ENCODE results near the gene XRCC1. TPM values are rescaled to one million over a fixed set of nuclear protein-coding genes. Genes with fewer than 3 reads are reported as not detected.
A peak's percentile ranks its signal among the peaks of the same experiment; 100 is the strongest.
"Not testable (repeated sequence)": the region's sequence is repeated elsewhere in the genome, so short reads cannot be mapped to it uniquely, and the experiment has no call there.

The XRCC1 gene
- total RNA-seq, 1 donor = 43.4 TPM

DNA sequence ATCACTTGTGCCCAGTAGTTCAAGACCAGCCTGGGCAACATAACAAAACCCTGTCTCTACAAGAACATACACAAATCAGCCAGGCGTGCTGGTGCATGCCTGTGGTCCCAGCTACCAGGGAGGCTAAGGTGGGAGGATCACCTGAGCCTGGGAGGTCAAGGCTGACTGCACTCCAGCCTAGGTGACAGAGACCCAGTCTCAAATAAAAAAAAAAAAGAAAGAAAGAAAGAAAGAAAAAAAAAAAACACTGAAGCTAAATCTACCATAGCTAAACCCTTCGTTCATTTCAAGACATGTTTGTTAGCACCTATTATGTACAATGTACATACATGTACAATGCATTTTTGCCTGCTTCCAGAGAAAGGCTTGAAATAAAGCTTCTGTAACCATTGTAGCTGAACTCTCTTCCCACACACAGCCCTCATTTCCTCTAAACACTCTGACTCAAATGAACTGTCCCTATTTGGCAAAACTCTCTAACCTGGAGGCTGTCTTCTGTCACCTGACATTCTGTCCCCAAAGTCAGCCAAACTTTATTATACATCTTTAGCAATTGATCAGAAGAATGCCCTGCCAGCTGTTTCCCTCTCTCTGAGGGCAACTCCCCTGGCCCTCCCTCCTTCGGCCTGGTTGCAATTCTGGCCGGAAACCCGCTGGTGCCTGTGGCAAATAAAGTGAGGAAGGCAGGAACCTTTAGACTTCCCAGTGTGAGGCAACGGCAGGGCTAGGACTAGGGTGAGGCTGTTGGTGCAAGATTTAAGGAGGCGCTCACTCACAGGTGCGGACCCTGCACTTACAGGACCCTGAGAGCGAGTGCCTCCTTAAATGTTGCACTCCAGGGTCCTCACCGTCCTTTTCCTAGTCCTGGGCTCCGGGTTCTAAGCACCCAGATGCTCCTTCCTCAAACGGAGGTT is 50.1 kb downstream of the XRCC1 start:
- DNase-seq (ENCODE audit: low read depth in 2 of 3, low spot score in 2 of 3) = peak in 2 of 3 donors; percentile 62 to 71

DNA sequence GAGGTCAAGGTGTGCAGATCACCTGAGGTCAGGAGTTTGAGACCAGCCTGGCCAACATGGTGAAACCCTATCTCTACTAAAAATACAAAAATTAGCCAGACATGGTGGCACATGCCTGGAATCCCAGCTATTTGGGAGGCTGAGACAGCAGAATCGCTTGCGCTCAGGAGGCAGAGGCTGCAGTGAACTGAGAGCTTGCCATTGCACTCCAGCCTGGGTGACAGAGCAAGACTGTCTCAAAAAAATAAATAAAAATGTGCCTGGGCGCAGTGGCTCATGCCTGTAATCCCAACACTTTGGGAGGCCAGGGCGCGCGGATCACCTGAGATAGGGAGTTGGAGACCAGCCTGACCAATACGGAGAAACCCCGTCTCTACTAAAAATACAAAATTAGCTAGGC is 51.6 kb downstream of the XRCC1 start:
- DNase-seq (ENCODE audit: low read depth in 2 of 3, low spot score in 2 of 3) = not testable (repeated sequence)

DNA sequence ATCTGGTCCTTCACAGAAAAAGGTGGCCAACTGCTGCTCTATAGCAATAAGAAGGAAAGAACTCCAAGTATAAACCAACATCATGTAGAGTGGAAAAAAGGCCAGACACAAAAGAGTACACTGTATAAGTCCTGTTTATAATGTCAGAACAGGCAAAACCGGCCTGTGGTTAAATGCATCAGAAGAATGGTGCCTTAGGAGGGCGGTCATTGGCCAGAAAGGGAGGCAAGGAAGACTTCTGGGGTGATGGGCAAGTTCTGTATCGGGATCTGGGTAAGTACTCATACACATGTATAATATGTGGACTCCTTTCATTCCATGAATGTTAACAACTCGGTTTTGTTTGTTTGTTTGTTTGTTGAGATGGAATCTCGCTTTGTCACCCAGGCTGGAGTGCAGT is 52.4 kb downstream of the XRCC1 start:
- no peak for DNase-seq (ENCODE audit: low read depth in 2 of 3, low spot score in 2 of 3)

DNA sequence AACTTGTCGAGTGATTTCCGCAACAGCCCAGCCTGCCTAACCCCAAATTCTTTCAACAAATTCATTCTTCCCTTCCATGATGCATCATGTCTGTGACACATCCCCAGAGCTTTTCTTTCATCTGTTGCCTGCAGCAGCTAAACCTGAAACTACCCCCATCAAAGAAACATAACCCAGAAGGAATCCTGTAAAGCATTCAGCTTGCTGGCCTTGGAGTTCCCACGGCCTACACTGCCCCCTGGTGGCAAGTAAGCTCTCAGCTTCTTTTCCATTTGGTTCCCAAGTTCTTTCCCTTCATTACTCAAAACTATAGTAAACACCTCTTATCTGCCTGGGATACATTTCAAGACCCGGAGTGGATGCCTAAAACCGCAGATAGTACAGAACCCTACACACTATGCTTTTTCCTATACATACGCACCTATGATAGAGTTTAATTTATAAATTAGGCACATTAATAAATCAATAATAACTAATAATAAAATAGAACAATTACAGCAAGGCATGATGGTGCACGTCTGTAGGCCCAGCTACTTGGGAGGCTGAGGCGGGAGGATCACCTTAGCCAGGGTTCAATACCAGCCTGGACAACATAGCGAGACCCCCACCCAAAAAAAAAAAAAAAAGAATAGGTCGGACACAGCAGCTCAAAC is 55.8 kb downstream of the XRCC1 start:
- peak; percentile 75 to 85 (median 79) for DNase-seq (ENCODE audit: low read depth in 2 of 3, low spot score in 2 of 3)

DNA sequence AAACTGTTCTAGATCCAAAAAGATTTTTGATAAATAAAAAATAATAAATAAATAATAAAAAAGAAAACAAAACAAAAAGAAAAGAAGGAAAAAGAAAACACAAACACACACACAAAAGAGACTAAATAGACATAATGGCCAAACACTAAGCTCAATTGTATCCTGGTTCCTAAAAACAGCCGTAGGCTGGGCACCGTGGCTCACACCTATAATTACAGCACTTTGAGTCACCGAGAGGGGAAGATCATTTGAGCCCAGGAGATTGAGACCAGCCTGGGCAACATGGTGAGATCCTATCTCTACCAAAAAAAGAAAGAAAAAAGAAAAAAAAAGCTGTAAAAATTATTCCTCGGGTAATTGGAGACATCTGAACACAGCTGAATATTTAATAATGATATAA is 57.3 kb downstream of the XRCC1 start:
- no peak for DNase-seq (ENCODE audit: low read depth in 2 of 3, low spot score in 2 of 3)

DNA sequence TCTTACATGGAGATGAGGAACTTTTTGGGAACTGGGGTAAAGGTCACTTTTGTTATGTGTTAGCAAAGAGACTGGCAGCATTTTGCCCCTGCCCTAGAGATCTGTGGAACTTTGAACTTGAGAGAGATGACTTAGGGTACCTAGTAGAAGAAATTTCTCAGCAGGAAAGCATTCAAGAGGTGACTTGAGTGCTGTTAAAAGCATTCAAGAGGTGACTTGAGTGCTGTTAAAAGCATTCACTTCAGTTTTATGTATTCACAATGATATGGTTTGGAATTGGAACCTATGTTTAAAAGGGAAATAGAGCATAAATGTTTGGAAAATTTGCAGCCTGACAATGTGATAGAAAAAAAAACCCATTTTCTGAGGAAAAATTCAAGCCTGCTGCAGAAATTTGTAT is 62.9 kb downstream of the XRCC1 start:
- DNase-seq (ENCODE audit: low read depth in 2 of 3, low spot score in 2 of 3) = not testable (repeated sequence)

DNA sequence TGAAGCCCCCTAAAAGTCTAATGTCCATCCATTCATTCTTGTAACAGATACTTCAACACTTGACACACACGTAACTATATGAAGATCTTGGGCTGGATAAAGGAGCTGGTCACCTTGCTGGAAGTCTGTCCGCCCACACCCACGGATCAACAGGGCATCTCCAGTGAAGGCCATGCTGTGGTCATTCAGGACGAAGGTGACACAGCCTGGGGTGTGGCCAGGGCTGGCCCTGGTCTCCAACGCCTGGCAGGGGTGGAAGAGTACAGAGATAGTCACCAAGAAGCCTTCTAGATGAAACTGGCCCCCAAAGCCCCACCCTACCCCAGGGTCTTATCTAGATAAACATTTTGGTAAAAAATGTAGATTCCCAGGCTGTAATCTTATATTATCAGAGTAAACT is 64.0 kb downstream of the XRCC1 start:
- no peak for DNase-seq (ENCODE audit: low read depth in 2 of 3, low spot score in 2 of 3)

DNA sequence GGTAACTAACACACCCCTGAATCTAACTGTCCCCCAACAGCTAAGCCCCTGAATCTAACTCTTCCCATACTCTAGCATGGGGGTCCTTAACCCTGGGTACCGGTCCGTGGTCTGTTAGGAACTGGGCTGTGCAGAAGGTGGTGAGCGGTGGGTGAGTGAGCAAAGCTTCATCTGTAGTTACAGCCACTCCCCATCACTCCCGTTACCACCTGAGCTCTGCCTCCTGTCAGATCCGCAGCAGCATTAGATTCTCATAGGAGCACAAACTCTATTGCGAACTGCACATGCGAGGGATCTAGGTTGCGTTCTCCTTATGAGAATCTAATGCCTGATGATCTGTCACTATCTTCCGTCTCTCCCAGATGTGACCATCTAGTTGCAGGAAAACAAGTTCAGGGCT is 64.6 kb downstream of the XRCC1 start:
- DNase-seq (ENCODE audit: low read depth in 2 of 3, low spot score in 2 of 3) = no peak

DNA sequence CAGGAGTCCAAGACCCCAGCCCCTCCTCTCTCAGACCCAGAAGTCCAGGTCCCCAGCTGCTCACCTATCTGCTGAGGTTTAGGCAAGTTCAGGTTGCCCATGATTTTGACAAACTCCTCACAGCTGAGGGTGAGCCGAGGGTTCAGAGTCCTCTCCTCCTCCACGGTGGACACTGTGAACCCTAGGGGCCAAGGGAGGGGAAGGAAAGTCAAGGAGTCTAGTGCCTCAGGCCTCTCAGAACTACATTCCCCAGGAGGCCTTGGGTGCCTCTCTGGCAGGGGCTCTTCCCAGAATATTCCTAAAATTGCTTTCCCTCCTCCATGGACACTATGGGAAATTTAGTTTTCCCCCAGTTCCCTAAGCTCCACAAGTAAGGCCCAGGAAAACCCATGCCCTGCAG is 67.4 kb downstream of the XRCC1 start:
- no peak for DNase-seq (ENCODE audit: low read depth in 2 of 3, low spot score in 2 of 3)

DNA sequence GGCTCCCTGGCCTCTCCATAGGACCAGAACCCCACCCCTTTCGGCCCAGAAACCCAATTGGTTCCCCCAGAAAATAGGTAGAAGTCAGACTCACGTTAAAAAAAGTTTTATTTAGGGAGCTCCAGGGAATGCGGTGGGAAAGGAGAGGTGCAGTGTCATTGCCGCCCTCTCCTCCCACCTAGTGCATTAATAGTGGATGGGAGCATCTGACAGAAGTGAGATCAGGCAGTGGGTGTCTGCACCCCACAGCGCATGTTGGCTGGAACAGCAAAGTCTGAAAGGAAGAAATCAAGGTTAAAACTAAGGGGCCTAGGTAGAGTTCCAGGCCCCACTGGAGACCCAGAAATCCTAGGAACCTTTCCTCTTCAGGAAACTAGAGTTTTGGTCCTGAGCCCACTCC is 68.7 kb downstream of the XRCC1 start:
- no peak for DNase-seq (ENCODE audit: low read depth in 2 of 3, low spot score in 2 of 3)

DNA sequence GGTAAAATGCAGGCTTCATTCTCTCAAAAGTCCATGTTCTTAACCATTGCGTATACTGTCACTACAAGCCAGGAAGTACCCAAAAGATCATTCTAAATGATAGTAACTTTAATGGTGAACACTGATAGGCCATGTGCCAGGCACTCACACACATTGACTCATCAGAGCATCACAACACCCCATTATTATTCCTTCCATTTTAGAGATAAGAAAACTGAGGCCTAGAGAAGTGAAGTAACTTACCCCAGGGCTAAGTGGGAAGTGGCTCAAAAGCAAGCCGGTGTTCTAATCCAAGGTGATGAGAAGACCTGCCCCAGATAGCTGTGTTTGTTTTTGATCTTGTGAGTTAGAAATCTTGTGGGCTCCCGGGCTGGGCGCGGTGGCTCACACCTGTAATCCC is 69.4 kb downstream of the XRCC1 start:
- DNase-seq (ENCODE audit: low read depth in 2 of 3, low spot score in 2 of 3) = no peak

DNA sequence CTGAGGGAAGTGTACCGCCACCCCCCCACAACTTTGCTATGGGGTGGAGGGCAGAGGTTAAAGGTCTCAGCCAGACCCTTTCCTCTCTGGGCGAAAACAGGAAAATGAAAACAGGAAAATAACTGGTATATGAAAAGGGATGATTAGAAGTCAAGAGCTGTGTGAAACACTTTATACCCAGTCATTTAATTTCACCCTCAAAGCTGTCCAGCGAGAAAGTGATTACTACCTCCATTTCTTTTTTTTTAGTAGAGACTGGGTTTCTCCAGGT is 70.2 kb downstream of the XRCC1 start:
- DNase-seq (ENCODE audit: low read depth in 2 of 3, low spot score in 2 of 3) = no peak

DNA sequence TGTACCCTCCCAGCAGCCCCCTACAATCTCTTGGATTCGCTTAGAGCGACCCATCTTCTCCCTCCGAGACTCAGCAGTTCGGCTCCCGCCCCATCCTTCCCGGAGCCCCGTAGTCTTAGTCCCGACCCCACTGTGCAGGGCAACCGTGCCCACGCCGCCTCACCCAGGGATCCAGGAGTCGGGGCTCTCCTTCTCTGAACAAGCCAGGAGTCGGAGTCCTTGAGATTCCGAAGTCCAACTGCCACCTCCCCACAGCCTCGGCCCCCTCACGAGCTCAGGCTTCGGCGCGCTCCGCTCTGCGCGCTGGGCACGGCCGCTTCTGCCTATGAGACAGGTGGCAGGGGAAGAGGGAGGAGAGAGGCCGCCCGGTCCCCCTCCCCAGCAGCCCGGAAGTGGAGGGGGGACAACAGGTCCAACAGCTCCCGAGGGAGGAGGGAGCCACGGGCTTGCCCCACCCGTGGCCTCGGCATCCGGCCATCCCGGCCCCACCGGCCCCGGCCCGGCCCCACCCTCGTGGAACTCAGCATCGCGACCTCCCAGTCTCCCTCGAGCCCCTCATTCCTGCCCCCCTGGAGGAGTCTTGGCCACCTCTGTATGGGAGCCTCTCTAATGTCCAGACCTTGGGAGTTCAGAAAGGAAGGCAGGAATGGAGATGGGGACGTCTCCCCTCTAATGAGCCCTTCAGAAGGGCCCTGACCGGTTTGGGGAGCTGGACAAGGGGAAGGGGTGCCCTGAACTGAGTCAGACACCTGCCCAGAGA is 70.7 kb downstream of the XRCC1 start, which contains the start of gene PHLDB3:
TSS of gene PHLDB3 (minus strand) at position 321 of the 760 bp plus-strand sequence. CDS start 628 bp downstream, outside the sequence.
- no peak for DNase-seq (ENCODE audit: low read depth in 2 of 3, low spot score in 2 of 3)

DNA sequence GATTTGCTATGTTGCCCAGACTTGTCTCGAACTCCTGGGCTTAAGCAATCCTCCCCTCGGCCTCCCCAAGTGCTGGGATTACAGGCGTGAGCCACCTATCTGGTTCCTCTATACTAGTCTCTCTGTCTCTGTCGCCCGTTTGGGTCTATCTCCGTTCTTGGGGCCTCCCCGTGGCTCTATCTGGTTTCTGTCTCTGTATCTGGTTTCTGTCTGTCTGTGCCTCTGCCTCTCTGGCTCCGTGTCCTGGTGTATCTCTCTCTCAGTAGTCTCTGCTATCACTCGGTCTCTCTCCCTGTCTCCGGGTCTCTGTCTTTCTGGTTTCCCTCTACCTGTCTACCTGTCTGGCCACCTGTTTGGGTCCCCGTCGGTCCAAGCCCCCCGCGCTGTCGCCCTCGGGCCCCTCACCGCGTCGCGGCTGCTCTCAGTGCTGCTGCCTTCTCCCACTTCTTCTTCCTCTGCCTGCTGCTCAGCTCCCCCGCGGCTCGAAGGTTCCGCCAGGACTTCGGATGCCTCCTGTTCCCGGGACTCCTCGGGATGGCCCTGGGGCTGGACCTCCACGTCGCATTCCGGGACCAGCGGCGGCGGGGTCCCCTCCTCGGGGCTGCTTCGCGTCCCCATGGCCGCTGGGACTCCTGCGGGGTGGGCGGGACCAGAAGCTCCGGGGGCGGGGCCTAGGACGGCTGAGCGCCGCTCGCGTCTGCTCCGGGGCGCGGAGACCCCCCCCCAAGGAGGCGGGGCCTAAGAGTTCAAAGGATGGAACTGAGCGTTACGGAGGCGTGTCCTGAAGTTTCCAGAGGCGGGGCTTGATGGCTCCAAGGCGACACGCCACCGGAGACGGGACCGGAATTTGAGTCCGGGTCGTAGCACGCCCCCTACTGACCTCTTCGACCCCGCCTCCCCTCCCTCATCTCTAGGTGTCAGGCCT is 71.6 kb downstream of the XRCC1 start:
- DNase-seq (ENCODE audit: low read depth in 2 of 3, low spot score in 2 of 3) = peak; percentile 91 to 98 (median 96)

DNA sequence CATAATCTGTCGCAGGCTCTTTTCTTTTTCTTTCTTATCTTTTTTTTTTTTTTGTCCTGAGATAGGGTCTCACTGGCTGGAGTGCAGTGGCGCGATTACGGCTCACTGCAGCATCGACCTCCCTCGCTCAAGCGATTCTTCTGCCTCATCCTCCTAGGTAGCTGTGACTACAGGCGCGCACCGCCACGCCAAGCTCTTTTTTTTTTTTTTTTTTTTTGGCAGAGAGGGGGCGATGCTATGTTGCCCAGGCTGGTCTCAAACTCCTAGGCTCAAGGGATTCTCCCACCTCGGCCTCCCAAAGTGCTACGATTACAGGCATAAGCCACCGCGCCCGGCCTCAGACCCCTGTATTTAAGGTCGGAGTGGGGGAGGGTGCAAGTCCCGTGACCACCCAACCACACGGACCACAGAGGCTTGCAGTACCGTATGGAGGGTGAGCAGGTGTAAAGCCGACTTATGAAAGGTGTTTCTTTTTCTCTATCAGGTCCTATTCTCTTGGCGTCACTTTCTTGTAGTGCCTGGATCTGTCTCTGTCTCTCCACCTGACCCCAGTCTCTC is 72.8 kb downstream of the XRCC1 start:
- no peak for DNase-seq (ENCODE audit: low read depth in 2 of 3, low spot score in 2 of 3)

DNA sequence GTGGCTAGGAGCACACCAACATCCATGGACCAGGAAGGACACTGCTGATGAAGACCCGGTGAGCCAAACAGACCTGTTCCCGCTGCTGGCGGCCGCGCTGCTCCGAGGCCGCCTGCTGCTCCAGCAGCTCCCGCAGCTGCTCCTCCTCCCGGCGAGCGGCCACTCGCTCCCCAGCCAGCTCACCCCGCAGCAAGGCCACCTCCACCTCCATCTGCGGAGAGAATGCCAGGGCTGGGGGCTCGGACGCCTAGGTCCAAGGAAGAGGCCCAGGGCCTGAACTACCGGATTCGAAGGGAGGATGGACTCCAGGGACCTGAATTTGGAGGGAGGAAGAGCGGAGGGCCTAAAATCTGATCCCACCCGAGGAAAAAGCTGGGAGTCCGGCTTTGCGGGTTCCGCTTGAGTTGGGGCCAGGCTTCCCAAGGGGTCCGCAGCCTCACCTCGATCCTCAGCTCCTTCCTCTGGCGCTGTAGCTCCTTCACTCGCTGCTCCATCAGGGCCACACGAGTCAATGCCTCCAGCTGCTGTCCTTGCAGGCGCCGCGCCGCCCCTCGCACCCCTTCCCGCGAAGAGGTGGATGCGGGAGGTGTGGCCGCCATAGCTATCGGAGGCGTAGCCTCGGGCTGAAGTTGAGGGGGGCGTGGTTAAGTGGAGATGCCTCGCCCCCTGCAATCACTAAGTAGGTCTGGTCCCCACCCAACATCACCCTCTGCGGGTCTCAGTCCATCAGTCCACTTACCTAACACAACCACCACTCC is 73.5 kb downstream of the XRCC1 start:
- no peak for DNase-seq (ENCODE audit: low read depth in 2 of 3, low spot score in 2 of 3)

DNA sequence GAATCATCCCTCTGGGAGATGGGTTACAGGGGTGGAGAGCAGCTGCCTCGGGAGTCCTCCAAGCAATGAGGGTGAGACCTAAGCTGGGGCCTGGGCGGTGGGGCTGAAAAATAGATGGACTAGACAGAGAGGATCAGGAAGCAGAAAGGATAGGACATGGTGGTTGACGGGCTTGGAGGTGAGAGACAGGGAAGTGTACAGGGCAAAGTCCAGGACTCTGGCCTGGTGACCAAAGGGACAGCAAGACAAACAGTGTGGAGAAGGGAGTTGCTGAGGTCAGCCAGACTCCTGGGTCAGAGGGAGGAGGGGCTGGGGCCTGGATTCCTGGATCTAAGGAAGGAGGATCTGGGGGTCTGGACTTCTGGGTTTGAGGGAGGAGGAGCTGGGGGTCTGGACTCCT is 76.3 kb downstream of the XRCC1 start:
- DNase-seq (ENCODE audit: low read depth in 2 of 3, low spot score in 2 of 3) = no peak

DNA sequence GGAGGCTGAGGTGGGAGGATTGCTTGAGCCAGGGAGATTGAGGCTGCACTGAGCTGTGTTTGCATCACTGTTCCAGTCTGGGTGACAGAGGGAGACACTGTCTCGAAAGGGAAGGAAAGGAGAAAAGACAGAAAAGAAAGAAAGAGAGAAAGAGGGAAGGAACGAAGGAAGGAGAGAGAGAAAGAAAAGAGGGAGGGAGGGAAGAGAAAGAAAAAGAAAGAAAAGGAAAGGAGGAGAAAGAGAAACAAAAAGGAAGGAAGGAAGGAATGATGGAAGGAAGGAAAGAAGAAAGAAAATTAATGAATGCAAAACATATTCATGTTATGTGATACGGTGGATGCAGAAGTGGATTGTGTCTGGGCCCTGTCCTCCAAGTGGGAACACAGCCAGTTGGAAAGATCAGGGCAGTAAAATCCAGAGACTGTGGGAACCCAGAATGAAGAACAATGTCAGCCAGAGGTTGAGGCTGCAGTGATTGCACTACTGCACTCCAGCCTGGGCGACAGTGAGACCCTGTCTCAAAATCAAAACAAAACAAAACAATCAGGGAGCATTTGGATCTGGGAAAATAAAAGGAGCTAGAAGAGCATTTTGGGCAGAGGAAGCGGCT is 77.0 kb downstream of the XRCC1 start:
- no peak for DNase-seq (ENCODE audit: low read depth in 2 of 3, low spot score in 2 of 3)

DNA sequence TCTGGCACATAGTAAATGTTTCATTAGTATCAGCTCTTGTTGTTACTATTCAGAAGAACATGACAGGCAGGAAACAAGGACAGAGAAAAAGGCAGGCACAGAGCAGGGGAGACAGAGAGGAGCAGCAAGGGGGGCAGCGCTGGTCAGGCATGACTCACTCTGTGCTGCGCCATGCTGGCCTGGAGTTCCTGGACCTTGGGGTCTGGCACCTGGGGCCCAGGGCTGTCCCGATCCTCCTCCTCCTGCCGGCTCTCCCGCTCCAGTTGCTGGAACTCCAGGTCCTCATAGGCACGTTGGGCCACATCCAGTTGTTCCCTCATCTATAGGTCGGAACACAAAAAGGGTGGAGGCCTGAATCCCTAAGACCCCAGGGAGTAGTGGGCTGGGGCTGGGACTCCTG is 78.4 kb downstream of the XRCC1 start:
- DNase-seq (ENCODE audit: low read depth in 2 of 3, low spot score in 2 of 3) = no peak

All from hematopoietic multipotent progenitor cell (in vitro differentiated cells).